Stimulated activated CD4-positive, alpha-beta T cell treated with anti-CD3 and anti-CD28 coated beads, Interleukin-4, amount 100 ng/mL, for 4 hours (primary cell): ENCODE results near the gene PATJ.
"Not testable (repeated sequence)": the region's sequence is repeated elsewhere in the genome, so short reads cannot be mapped to it uniquely, and the experiment has no call there.

Experiments used
- DNase-seq, 2 experiments: peaks; one replicate each; pipeline ENCODE4 v3.0.0-alpha.2; 2020

PATJ gene

GRCh38 chr1:61837607-61838006, 95.3 kb downstream of the PATJ start:
- not testable (repeated sequence) for DNase-seq

GRCh38 chr1:61839679-61840078, 97.4 kb downstream of the PATJ start:
- no peak for DNase-seq

- DNase-seq = no peak
Observed at GRCh38 chr1:61842036-61842435, 99.8 kb downstream of the PATJ start.

GRCh38 chr1:61842863-61843514, 100.7 kb downstream of the PATJ start:
- DNase-seq = no peak

GRCh38 chr1:61844006-61844405, 101.7 kb downstream of the PATJ start:
- no peak for DNase-seq

GRCh38 chr1:61844664-61845063, 102.4 kb downstream of the PATJ start:
- DNase-seq = not testable (repeated sequence)

GRCh38 chr1:61851235-61851634, 109.0 kb downstream of the PATJ start:
- no peak for DNase-seq

- no peak for DNase-seq
Observed at GRCh38 chr1:61851849-61852669, 109.8 kb downstream of the PATJ start.

- DNase-seq = no peak
Observed at GRCh38 chr1:61852670-61853015, 110.4 kb downstream of the PATJ start.

- DNase-seq = no peak
Observed at GRCh38 chr1:61853583-61853982, 111.3 kb downstream of the PATJ start.

GRCh38 chr1:61864489-61864888, 122.2 kb downstream of the PATJ start:
- no peak for DNase-seq

GRCh38 chr1:61865646-61866220, 123.5 kb downstream of the PATJ start:
- DNase-seq = no peak

GRCh38 chr1:61869691-61870109, 127.4 kb downstream of the PATJ start:
- DNase-seq = no peak

- DNase-seq = no peak
Observed at GRCh38 chr1:61872206-61872605, 129.9 kb downstream of the PATJ start.

- DNase-seq = no peak
Observed at GRCh38 chr1:61873581-61873980, 131.3 kb downstream of the PATJ start.

- no peak for DNase-seq
Observed at GRCh38 chr1:61873994-61874393, 131.7 kb downstream of the PATJ start.

GRCh38 chr1:61875198-61875597, 132.9 kb downstream of the PATJ start:
- DNase-seq = no peak

- not testable (repeated sequence) for DNase-seq
Observed at GRCh38 chr1:61879887-61880474, 137.7 kb downstream of the PATJ start.

GRCh38 chr1:61887076-61887867, 145.0 kb downstream of the PATJ start:
- no peak for DNase-seq

GRCh38 chr1:61887931-61888564, 145.8 kb downstream of the PATJ start:
- DNase-seq = no peak

GRCh38 chr1:61888808-61889207, 146.5 kb downstream of the PATJ start:
- no peak for DNase-seq

GRCh38 chr1:61890435-61890834, 148.2 kb downstream of the PATJ start:
- not testable (repeated sequence) for DNase-seq
